Activated CD4-positive, alpha-beta T cell treated with anti-CD3 and anti-CD28 coated beads for 24 hours (primary cell): ENCODE data around the gene HACL1.
A peak's percentile ranks its signal among the peaks of the same experiment; 100 is the strongest.
"Not testable (repeated sequence)": the region's sequence is repeated elsewhere in the genome, so short reads cannot be mapped to it uniquely, and the experiment has no call there.

Experiments used
- DNase-seq, 2 donors: peaks; one replicate each; pipeline ENCODE4 v3.0.0-alpha.2; 2020; ENCODE audit warnings: low read depth in 2 of 2

HACL1 gene

DNA sequence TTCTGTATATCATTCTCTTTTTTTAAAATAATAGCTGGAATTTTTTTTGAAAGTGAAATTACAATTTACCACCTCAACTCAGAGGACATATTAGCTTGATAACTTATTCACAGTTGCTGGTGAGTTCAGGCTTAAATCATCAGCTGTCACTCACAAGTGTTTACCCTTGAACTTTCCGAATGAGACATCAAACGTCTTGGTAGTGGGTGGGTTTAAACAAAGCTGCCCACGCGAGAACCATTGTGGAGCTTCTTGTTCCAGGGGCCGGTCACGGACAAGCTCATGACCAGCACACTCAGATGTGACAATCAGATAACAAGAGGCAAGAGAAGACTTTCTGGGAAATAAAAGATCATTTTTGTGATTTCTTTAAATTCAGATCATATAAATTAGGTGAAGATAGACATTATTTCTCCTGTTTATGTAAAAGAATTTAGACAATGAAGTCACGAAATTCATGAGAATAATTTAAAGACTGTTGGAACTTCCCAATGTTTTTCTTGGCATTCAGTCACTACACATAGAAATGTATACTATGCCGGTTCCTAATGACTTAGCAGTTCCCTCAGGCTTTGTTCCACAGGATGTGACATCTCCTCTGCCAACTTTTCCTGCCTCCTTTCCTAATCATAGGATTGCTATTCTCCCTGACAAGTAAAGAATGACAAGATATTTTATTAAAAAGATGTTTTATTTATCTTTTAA lies 29.4 kb upstream of the HACL1 start:
- DNase-seq: no peak

DNA sequence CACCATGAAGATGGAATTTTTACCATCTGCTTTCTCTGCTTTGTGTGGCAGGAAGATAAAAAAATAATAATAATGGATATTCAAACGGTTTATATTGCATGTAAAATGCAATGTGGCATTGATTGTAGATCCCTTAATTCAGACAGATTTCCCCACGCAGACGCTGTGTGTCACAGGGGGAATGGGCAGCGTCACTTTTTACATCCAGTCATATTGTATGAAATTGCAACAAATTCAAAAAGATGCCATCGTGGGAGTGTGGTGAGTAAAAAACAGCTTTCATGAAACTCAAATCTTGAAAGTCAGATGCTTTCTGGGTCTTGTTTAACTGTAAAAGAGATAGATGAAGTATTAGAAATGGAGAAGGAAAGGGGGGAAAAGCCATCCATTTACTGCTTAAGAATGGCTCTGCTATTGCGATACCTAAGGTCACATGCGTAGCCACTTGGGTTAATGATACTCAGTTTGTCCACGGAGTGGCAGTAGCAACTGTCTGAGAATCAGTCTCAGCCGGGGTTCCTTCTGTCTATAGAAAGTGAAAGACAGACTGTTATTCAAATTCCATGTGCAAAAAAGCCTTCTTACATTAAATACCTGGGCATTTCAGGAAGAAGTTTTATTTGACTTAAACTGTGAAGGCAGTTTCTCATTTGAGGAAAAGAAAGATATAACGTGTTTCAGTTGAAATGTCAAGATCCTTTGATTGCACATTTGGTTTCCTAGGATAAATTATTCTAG lies 28.7 kb upstream of the HACL1 start:
- peak in 1 of 2 donors; percentile 45 for DNase-seq

DNA sequence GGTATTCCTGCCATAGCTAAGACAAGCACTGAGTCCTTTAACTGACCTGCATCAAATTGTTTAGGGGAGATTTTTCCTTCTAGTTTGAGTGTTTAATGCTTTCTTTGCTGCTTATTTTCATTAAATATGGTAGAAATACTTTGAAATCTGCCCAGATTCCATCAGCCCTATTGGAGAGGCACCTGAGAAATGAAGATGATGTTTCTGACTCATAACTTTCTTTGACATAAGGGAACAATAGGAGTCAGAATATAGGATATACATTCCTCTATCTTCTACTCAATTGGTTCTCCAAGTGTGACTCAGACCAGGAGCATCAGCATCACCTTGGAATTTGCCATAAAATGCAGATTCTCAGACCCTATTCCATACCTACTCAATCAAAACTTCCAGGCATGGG lies 27.6 kb upstream of the HACL1 start:
- no peak for DNase-seq

DNA sequence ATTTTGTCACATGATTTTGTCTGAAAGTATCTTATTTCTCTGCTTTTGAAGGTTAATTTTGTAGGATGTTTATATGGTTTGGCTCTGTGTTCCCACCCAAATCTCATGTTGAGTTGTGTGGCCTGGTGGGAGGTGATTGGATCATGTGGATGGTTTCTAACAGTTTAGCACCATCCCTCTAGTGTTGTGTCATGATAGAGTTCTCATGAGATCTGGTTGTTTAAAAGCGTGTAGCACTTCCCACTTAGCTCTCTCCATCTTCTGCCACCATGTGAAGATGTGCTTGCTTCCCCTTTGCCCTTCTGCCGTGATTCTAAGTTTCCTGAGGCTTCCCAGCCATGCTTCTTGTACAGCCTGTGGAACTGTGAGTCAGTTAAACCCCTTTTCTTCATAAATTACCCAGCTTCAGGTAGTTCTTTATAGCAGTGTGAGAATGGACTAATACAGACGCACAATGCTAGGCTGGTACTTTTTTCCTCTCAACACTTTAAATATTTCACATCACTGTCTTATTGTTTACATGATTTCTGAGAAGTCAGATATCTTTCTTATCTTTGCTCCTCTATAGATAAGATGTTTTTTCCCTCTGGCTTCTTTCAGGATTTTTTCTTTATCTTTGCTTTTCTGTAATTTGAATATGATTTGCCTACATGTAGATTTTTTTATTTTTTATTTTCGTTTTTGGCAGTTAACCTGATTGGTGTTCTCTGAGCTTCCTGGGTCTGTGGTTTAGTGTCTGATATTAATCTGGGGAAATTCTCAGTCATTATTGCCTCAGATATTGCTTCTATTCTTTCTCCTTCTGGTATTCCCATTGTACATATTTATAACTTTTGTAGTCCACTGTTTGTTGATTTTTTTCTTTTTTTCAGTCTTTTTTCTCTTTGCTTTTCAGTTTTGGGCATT lies 22.4 kb upstream of the HACL1 start:
- DNase-seq: no peak

DNA sequence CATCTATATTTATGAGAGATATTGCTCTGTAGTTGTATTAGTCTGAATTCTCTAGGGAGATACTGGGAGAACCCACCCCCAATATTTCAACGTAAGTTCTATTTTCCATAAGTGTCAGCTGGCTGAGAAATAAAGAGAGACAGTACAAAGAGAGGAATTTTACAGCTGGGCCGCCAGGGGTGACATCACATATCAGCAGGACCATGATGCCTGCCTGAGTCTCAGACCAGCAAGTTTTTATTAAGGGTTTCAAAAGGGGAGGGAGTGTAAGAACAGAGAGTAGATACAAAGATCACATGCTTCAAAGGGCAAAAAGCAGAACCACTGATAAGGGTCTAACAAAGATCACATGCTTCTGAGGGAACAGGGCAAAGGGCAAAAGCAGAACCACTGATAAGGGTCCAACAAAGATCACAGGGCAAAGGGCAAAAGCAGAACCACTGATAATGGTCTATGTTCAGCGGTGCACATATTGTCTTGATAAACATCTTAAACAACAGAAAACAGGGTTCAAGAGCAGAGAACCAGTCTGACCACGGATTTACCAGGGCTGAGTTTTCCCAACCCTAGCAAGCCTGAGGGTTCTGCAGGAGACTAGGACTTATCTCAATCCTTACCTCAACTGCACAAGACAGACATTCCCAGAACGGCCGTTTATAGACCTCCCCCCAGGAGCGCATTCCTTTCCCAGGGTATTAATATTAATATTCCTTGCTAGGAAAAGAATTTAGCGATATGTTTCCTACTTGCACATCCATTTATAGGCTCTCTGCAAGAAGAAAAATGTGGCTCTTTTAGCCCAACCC lies 18.5 kb upstream of the HACL1 start:
- not testable (repeated sequence) for DNase-seq

DNA sequence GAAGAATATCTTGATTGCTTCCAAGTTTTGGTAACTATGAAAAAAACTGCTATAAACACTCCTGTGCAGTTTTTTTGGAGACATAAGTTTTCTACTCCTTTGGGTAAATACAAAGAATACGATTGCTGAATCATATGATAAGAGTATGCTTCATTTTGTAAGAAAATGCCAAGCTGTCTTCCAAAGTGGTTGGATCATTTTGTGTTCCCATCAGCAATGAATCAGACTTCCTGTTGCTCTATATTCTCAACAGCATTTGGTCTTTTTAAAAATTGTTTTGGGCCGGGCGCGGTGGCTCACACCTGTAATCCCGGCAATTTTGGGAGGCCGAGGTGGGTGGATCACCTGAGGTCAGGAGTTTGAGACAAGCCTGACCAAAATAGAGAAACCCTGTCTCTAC lies 14.7 kb upstream of the HACL1 start:
- DNase-seq: no peak

DNA sequence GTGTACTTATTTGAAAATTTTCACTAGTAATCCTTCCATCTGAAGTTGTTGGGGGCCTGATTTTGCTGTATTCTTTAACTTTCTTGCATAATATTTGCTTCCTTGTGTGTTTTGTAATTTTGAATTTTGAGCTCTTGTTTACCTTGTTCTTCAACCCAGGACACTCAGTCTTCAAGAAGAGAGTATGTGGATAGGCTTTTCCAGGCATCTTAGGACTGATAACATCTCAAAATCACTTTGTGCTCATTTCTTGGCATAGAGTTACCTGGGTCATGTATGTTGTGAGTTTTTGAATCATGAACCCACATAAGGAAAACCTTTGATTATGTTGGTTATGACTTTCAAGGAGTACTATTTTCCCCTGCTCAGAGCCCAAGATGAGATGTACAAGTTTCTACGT lies 13.6 kb upstream of the HACL1 start:
- DNase-seq: no peak

DNA sequence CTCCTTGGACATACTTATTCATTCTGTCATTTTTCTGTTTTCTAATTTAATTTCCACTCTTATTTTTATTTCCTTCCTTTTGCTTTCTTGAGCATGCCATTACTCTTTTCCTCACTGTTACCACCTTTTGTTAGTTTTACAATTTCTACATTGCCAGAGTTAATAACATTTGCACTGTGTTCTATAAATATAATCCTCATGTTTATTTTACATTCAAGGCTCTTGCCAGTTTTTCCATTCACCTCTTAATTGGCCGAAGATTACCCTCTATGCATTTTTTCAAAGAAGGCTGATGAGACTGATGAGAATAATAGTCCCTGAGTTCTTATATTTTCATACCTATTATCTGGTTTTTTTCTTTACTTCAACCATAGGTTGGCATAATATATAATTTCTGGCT lies 10.6 kb upstream of the HACL1 start:
- DNase-seq: no peak

DNA sequence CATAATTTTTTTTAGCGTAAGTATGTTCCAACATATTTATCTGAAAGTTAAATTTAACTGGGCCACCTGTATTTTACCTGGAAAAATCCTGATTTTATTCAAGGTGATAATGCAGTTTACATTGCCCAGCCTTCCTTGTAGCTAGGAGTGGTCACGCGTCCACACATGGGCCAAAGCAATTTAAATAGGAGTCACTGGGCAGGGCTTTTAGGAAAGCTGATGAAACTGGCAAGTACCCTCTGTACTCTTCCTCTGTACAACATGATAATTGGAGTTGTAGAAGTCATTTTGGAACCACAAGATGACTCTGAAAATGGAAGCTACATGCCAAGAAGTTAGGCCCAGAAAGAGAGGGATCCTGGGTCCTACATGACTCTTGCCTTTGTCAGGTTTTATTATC lies 9.6 kb upstream of the HACL1 start:
- no peak for DNase-seq

DNA sequence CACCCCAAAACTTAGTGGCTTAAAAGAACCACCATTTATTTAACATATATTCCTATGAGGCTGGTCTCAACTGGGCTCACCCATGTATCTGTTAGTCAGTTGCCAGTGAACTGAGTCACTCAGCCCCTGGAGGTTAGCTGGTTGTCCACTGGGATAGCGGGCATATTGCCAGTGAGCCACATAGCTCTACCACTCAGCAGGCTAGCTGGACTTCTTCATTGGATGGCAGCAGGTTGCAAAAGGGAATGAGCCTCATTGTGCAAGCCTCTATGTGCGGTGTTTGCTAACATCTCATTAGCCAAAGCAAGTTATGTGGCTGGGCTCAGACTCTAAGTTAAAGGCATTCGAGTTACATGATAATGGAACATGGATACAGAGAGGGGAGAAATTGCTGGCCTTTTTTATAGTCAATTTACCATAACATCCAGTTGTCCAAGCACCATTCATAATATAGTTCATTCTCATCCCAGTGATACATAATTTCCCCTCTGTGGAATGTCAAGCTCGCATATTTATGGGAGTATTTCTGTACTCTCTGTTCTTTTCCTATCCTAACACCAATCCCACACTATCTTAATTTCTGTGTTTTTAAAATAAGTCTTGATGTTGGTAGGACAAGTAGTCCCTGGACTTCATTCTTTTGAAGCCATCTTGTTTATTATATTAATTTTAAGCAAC lies 8.9 kb upstream of the HACL1 start:
- DNase-seq: no peak

DNA sequence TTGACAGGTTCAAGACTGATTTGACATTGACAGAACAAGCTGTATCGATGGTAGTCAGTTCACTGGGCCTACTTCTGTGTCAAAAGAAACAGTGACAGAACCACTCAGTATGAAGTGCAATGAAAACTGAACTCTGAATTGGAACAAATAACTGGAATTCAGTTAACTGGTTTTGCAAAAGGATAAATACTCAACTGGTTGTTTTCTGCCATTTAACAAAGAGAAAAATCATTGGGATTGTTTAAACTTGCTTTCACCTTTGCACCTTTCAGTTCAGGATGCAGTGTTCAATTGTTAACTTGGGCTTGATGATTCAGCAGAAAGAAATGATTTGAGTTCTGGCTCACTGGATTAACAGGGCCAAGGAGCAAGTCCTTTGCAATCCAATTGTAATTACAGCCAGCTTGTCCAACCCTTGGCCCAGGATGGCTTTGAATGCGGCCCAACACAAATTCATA lies 5.1 kb upstream of the HACL1 start:
- no peak for DNase-seq

DNA sequence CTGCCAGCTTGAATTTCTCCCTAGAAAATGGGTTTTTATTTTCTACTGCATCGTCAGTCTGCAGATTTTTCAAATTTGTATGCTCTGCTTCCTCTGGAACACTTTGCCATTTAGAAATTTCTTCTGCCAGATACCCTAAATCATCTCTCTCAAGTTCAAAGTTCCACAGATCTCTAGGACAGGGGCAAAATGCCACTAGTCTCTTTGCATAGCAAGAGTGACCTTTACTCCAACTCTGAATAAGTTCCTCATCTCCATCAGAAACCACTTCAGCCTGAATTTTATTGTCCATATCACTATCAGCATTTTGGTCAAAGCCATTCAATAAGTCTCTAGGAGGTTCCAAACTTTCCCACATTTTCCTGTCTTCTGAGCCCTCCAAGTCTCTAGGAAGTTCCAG lies 3.2 kb upstream of the HACL1 start:
- not testable (repeated sequence) for DNase-seq

DNA sequence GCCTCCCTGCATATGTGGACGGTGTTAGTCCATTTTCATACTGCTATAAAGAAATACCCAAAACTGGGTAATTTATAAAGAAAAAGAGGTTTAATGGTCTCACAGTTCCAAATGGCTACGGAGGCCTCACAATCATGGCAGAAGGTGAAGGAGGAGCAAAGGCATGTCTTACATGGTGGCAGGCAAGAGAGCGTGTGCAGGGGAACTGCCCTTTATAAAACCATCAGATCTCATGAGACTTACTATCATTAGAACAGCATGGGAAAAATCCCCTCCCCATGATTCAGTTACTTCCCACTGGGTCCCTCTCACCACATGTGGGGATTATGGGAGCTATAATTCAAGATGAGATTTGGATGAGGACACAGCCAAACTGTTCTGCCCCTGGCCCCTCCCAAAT lies 1.4 kb upstream of the HACL1 start:
- not testable (repeated sequence) for DNase-seq

DNA sequence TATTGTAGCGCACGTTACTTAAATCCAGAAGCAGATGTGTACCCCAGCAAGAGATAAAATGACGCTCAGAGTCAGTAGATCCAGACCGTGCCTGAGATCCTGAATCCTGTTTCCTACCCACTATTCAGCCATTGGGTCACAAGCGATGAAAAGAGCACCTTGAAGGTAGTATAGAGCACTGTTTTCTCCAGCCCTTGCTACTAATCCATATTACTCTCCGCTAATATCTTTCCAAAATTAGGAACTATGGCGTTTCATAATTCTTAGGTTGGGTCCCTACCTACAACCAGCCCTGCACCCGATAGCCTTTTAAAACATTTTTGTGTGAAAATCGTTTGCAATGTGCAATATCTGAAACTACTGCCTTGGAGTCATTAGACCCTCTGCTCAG lies 772 bp upstream of the HACL1 start:
- no peak for DNase-seq

DNA sequence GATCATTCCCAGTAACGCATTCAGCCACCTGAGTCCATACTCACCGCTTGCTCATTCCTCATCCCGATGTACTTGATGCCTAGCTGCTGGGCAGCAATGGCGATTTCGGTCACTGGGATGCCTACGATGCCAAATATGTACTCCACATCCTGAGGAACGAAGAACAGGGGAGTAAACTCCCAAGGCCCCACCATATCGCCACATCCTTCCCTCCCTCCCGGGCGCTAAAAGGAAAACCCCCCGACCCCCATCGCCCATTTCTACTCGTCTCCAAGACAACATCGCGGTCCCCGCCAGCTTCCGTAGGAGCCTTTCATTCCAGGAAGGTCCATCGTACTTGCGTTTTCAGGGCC lies 347 bp downstream of the HACL1 start:
- no peak for DNase-seq

DNA sequence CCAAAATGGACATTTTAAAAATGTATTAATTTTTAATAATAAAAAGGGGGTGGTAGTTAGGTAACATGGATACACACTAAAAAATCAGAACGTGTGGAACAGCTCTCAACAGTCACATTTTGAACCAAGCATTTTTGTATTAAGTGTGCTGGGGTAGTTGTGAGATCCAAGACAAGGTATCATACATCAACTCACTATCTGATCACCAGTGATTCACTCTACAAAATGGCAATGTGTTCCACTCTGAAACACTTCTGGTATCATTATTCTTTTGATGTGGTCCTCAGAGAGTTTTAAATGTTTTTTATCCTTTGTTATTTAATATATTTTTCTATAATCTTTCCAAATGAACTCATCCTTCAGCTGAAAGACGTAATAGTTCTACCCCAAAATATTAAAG lies 5.4 kb downstream of the HACL1 start:
- no peak for DNase-seq

DNA sequence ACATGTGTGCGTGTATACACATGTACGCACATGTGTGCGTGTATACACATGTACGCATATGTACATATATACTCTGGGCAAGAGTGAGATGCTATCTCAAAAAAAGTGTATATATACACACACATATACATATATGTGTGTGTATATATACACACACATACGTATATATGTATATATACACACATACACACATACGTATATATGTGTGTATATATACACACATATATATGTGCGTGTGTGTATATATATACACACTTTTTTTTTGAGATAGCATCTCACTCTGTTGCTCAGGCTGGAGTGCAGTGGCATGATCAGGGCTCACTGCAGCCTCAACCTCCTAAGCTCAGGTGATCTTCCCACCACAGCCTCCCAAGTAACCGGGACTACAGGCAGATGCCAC lies 8.4 kb downstream of the HACL1 start:
- no peak for DNase-seq

DNA sequence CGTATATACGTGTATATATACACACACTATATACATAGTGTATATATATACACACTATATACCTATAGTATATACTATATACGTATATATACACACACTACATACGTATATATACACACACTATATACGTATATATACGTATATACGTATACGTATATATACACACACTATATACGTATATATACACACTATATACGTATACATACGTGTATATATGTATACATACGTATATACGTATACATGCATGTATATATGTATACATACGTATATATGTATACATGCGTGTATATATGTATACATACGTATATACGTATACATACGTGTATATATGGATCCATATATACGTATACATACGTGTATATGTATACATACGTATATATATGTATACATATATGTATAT lies 9.4 kb downstream of the HACL1 start:
- no peak for DNase-seq

DNA sequence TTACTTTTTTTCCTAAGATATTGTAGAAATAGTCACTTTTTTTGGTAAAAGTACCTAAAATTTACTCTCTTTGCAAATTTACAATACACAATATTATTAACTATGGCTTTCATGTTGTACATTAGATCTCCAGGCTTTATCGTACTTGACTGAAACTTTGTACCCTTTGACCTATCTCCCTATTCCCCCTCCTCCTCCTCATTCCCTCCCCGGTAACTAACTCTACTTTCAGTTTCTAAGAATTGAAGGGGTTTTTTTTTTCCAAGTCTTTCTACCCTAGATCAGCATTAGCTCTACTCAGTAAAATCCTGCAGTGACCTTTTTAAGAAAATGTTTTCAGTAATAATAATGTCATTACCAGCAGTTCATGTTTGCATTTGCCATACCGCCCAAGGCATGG lies 10.1 kb downstream of the HACL1 start:
- no peak for DNase-seq

DNA sequence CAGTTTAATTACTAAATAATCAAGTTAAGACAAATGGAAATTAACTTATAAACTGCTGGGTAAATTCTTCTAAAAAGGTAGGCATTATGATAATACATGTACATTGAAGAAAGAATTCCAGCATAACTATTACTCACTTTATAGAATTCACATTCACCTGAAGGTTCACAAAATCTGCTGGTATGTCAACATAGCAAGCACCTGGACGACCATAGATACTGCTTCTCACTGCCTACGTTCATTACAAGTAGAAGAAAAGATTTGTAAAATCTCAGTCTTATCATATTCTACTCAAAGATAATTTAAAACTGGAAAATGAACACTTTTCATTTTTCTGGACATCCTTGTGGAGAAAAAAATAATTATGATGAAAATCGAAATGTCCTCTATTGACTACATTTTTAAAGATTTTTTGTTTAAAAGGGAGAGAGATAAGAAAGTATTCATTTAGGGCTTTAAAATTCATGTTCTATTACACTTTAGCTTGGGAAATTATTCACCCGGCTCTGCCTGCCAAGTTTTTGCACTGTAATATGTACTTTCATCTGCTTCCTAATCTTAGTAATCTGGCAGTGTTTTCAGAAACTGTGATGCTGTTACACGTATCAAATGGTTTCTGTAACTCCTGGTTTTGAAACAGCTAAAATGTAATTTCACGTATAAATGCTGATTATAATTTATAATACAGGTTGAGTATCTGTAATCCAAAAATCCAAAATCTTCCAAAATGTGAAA lies 16.1 kb downstream of the HACL1 start:
- no peak for DNase-seq
